Uterine smooth muscle cell (primary cell): ENCODE results near the gene ASL. TPM values are rescaled to one million over a fixed set of nuclear protein-coding genes. Genes with fewer than 3 reads are reported as not detected.

Source experiments
- total RNA-seq: library from RNA; depleted of rRNA; stranded (reverse); fragments of >200 nt; gene quantifications from 2 replicates; pipeline ENCODE4 v1.2.3, GENCODE V29; 2014

The ASL gene
- total RNA-seq, result 50.4 and 56.8 TPM in 2 replicates

GRCh38 chr7:66075590-66076461 is at the start of gene ASL:
Gene ASL, plus strand, starts transcription at chr7:66075819. Its CDS starts 263 bp downstream, at chr7:66076082.

GRCh38 chr7:66114743-66115649 is 39.4 kb downstream of the ASL start, which contains the start of gene CRCP:
Gene CRCP, plus strand, starts transcription at chr7:66114847. Its CDS starts 116 bp downstream, at chr7:66114963.

Other genes with a start within 250 kb of the ASL start
- 14.4 and 16.6 TPM in 2 replicates for gene VKORC1L1, start 202.7 kb upstream of the ASL start, total RNA-seq
- gene GUSB, start 93.6 kb upstream of the ASL start, total RNA-seq, result 29.0 and 29.1 TPM in 2 replicates
- 22.4 TPM in 2 replicates for gene CRCP, start 39.0 kb downstream of the ASL start, total RNA-seq
- 45.7 and 83.2 TPM in 2 replicates for gene TPST1, start 129.5 kb downstream of the ASL start, total RNA-seq